Neuronal stem cell (in vitro differentiated cells): ENCODE results near the gene RND1.

ENCODE experiments used
- DNase-seq: peaks from one replicate; pipeline ENCODE4 v3.0.0-alpha.2; 2013; ENCODE audit warnings: low spot score
- H2AFZ ChIP-seq: one replicate; pipeline ENCODE4 v1.6.1; 2013; ENCODE audit warnings: mild to moderate bottlenecking, low read length, inconsistent platforms
- H2AK5ac ChIP-seq: 2 replicates; pipeline ENCODE4 v1.6.1; 2013; ENCODE audit warnings: low read depth, mild to moderate bottlenecking, inconsistent platforms, low read length, moderate library complexity, mixed read lengths
- H2BK120ac ChIP-seq: 2 replicates; pipeline ENCODE4 v1.6.1; 2013; ENCODE audit warnings: low read depth, mild to moderate bottlenecking, inconsistent platforms, low read length, moderate library complexity, mixed read lengths
- H2BK12ac ChIP-seq: one replicate; pipeline ENCODE4 v1.6.1; 2013; ENCODE audit warnings: low read length, inconsistent platforms
- H2BK15ac ChIP-seq: 2 replicates; pipeline ENCODE4 v1.6.1; 2013; ENCODE audit warnings: mild to moderate bottlenecking, low read length, inconsistent platforms, mixed read lengths
- H2BK5ac ChIP-seq: one replicate; pipeline ENCODE4 v1.6.1; 2013; ENCODE audit warnings: inconsistent platforms, mild to moderate bottlenecking, low read length, moderate library complexity
- H3K14ac ChIP-seq: one replicate; pipeline ENCODE4 v1.6.1; 2013; ENCODE audit warnings: low read length, inconsistent platforms
- H3K18ac ChIP-seq: 2 replicates; pipeline ENCODE4 v1.6.1; 2013; ENCODE audit warnings: low read length, inconsistent platforms
- H3K23ac ChIP-seq: 2 replicates; pipeline ENCODE4 v1.6.1; 2013; ENCODE audit warnings: low read depth, mild to moderate bottlenecking, mixed read lengths, low read length, inconsistent platforms; ENCODE audit not compliant: poor library complexity
- H3K27ac ChIP-seq: replicated peaks from 3 replicates; pipeline ENCODE4 v1.5.1; 2013; ENCODE audit warnings: low read length, inconsistent platforms
- H3K27me3 ChIP-seq, 3 experiments: 2 replicates each; pipeline ENCODE4 v1.6.1; 2013; ENCODE audit warnings: low read length in 3 of 3, mild to moderate bottlenecking in 2 of 3, inconsistent platforms in 1 of 3, low read depth in 1 of 3, mixed read lengths in 1 of 3, moderate library complexity in 1 of 3; ENCODE audit not compliant: control insufficient read depth in 3 of 3, insufficient read depth in 3 of 3
- H3K36me3 ChIP-seq, 2 donors: replicated peaks in 1 of 2; 2 replicates each; pipeline ENCODE4 v1.6.1; 2013; ENCODE audit warnings: low read length in 2 of 2; ENCODE audit not compliant: control insufficient read depth in 2 of 2, insufficient read depth in 2 of 2
- H3K4ac ChIP-seq: 2 replicates; pipeline ENCODE4 v1.6.1; 2013; ENCODE audit warnings: inconsistent platforms, mild to moderate bottlenecking, low read length, moderate library complexity
- H3K4me1 ChIP-seq, 2 donors: 1 replicate in 1 of 2; 2 replicates in 1 of 2; pipeline ENCODE4 v1.6.1; 2013; ENCODE audit warnings: low read length in 2 of 2, low read depth in 1 of 2; ENCODE audit not compliant: control insufficient read depth in 2 of 2, insufficient read depth in 1 of 2
- H3K4me2 ChIP-seq: one replicate; pipeline ENCODE4 v1.6.1; 2013; ENCODE audit warnings: mild to moderate bottlenecking, low read length, inconsistent platforms; ENCODE audit not compliant: insufficient read depth, poor library complexity, severe bottlenecking
- H3K4me3 ChIP-seq, 2 donors: 2 replicates each; pipeline ENCODE4 v1.5.1; 2013; ENCODE audit warnings: low read length in 2 of 2, mild to moderate bottlenecking in 2 of 2, inconsistent platforms in 1 of 2, moderate library complexity in 1 of 2
- H3K79me1 ChIP-seq: one replicate; pipeline ENCODE4 v1.6.1; 2013; ENCODE audit warnings: low read depth, mild to moderate bottlenecking, inconsistent platforms, low read length, moderate library complexity
- H3K9ac ChIP-seq: one replicate; pipeline ENCODE4 v1.6.1; 2013; ENCODE audit warnings: mild to moderate bottlenecking, low read depth, low read length, inconsistent platforms; ENCODE audit not compliant: poor library complexity
- H3K9me3 ChIP-seq, 2 donors: replicated peaks in 1 of 2; 2 replicates each; pipeline versions ENCODE3 to v1.6.1; 2013; ENCODE audit warnings: low read length in 2 of 2, mild to moderate bottlenecking in 2 of 2, inconsistent platforms in 1 of 2, low read depth in 1 of 2, mixed read lengths in 1 of 2, moderate library complexity in 1 of 2; ENCODE audit not compliant: control insufficient read depth in 2 of 2, insufficient read depth in 1 of 2
- H4K8ac ChIP-seq: one replicate; pipeline ENCODE4 v1.6.1; 2013; ENCODE audit warnings: low read depth, mild to moderate bottlenecking, inconsistent platforms, low read length, moderate library complexity
- H4K91ac ChIP-seq: one replicate; pipeline ENCODE4 v1.6.1; 2013; ENCODE audit warnings: low read length, low read depth, mild to moderate bottlenecking, inconsistent platforms; ENCODE audit not compliant: poor library complexity
- WGBS, 2 donors: extraction: QIAGEN DNeasy Blood & Tissue Kit; methylation state at CpG; one replicate each; pipeline ENCODE4 v1.1.7; 2013; ENCODE audit warnings: missing lambda C conversion rate in 2 of 2, mixed read lengths in 1 of 2; ENCODE audit not compliant: insufficient read length in 2 of 2, insufficient replicate concordance in 1 of 2; ENCODE audit errors: extremely low coverage in 2 of 2; 5-methylcytosine and 5-hydroxymethylcytosine counted together

Gene RND1

GRCh38 chr12:48854488-48854887, 11.2 kb downstream of the RND1 start:
- H2AFZ ChIP-seq = no peak overlapping the region
- DNase-seq = no peak

GRCh38 chr12:48852734-48853688, 12.7 kb downstream of the RND1 start:
- Histone ChIP-seq H2BK5ac (no peak overlapping the region), H3K27ac (no peak overlapping the region), H3K79me1 (peaks cover 6% of the 10 kb centered on the region)

More at GRCh38 chr12:48854488-48854887, 11.2 kb downstream of the RND1 start:
- no peaks in the 10 kb centered on the region for H3K9me3 ChIP-seq
- H2BK5ac ChIP-seq = no peak overlapping the region
- no peak overlapping the region for H4K8ac ChIP-seq
- H4K91ac ChIP-seq = no peak overlapping the region
- H3K4me2 ChIP-seq = no peak overlapping the region
- H3K79me1 ChIP-seq = peaks cover 6% of the 10 kb centered on the region
- H3K4me1 ChIP-seq = peaks cover 6 to 13% of the 10 kb centered on the region in 2 donors
- H3K27ac ChIP-seq = no peak overlapping the region
- peaks cover 2 to 26% of the 10 kb centered on the region in 2 donors for H3K36me3 ChIP-seq
- no peak overlapping the region for H3K4me3 ChIP-seq
- peak overlapping the region; percentile 27 for H2BK15ac ChIP-seq
- no CpG with 5 or more reads among the region's 4 CpGs for WGBS, 2 donors
- H2AK5ac ChIP-seq = no peak overlapping the region
- no peak overlapping the region for H2BK12ac ChIP-seq
- no peak overlapping the region for H3K9ac ChIP-seq
- no peak overlapping the region for H2BK120ac ChIP-seq
- no peak overlapping the region for H3K4ac ChIP-seq
- H3K27me3 ChIP-seq = no peaks in the 10 kb centered on the region
- no peak overlapping the region for H3K18ac ChIP-seq
- H3K23ac ChIP-seq = no peak overlapping the region
- H3K14ac ChIP-seq = no peak overlapping the region

GRCh38 chr12:48851883-48852733, 13.6 kb downstream of the RND1 start, which contains the start of gene DDX23:
Gene DDX23, minus strand, starts transcription at chr12:48852163. Its CDS starts 6,381 bp downstream, at chr12:48845782.
- peaks cover 2 to 33% of the 10 kb centered on the region in 2 donors for H3K36me3 ChIP-seq

More at GRCh38 chr12:48852734-48853688, 12.7 kb downstream of the RND1 start:
- no peak overlapping the region for H3K4me2 ChIP-seq
- H4K8ac ChIP-seq = no peak overlapping the region
- peak; percentile 96 for DNase-seq
- no peaks in the 10 kb centered on the region for H3K9me3 ChIP-seq
- H3K23ac ChIP-seq = no peak overlapping the region
- no peak overlapping the region for H2AK5ac ChIP-seq
- no peak overlapping the region for H3K4ac ChIP-seq
- H3K14ac ChIP-seq = no peak overlapping the region
- H3K4me1 ChIP-seq = peaks cover 6 to 13% of the 10 kb centered on the region in 2 donors
- H3K4me3 ChIP-seq = peak overlapping the region; percentile 37 to 98
- no peak overlapping the region for H3K18ac ChIP-seq
- no CpG with 5 or more reads among the region's 11 CpGs for WGBS, 2 donors
- no peak overlapping the region for H4K91ac ChIP-seq
- H3K36me3 ChIP-seq = peaks cover 2 to 35% of the 10 kb centered on the region in 2 donors
- H3K9ac ChIP-seq = no peak overlapping the region
- H2BK120ac ChIP-seq = no peak overlapping the region
- no peak overlapping the region for H2BK15ac ChIP-seq
- H2BK12ac ChIP-seq = no peak overlapping the region
- peak overlapping the region; percentile 82 for H2AFZ ChIP-seq
- no peaks in the 10 kb centered on the region for H3K27me3 ChIP-seq

More at GRCh38 chr12:48851883-48852733, 13.6 kb downstream of the RND1 start, which contains the start of gene DDX23:
- H3K14ac ChIP-seq = no peak within 1 kb of the TSS
- H3K9ac ChIP-seq = peak within 1 kb of the TSS; percentile 93
- H3K4me2 ChIP-seq = peak within 1 kb of the TSS; percentile 69
- no peak within 1 kb of the TSS for H4K8ac ChIP-seq
- no peaks in the 10 kb centered on the region for H3K27me3 ChIP-seq
- H2BK15ac ChIP-seq = no peak within 1 kb of the TSS
- peak; percentile 94 for DNase-seq
- no peak within 1 kb of the TSS for H4K91ac ChIP-seq
- no peak within 1 kb of the TSS for H3K4ac ChIP-seq
- no CpG with 5 or more reads among the region's 53 CpGs for WGBS, 2 donors
- H2BK120ac ChIP-seq = no peak within 1 kb of the TSS
- peak within 1 kb of the TSS; percentile 56 for H3K27ac ChIP-seq
- no peak within 1 kb of the TSS for H2BK12ac ChIP-seq
- peak within 1 kb of the TSS; percentile 26 for H3K23ac ChIP-seq
- peaks cover 6 to 13% of the 10 kb centered on the region in 2 donors for H3K4me1 ChIP-seq
- no peaks in the 10 kb centered on the region for H3K9me3 ChIP-seq
- peak within 1 kb of the TSS; percentile 82 for H2AFZ ChIP-seq
- peak within 1 kb of the TSS; percentile 43 for H2BK5ac ChIP-seq
- peak within 1 kb of the TSS; percentile 84 for H3K18ac ChIP-seq
- H3K79me1 ChIP-seq = peaks cover 6% of the 10 kb centered on the region
- H3K4me3 ChIP-seq = peak within 1 kb of the TSS; percentile 98 to 99
- H2AK5ac ChIP-seq = peak within 1 kb of the TSS; percentile 41
